SKM-1 treated with dmso at 0.1 percent for 144 hours (cell line): ENCODE results near the gene FADS2.

ENCODE experiments used
- DNase-seq: peaks from one replicate; lab custom pipeline; 2025; ENCODE audit not compliant: unreplicated experiment; lab: John Stamatoyannopoulos, UW

FADS2 gene

GRCh38 chr11:61827571-61828378 is at the start of gene FADS2:
Gene FADS2, plus strand, starts transcription at chr11:61828300. Its CDS starts 91 bp downstream, at chr11:61828391.
- peak; percentile 79 for DNase-seq

GRCh38 chr11:61778357-61778886 is 49.7 kb upstream of the FADS2 start:
- DNase-seq = no peak

GRCh38 chr11:61778920-61779650 is 49.0 kb upstream of the FADS2 start:
- no peak for DNase-seq

- DNase-seq = no peak
Measured at GRCh38 chr11:61779666-61780525, 48.2 kb upstream of the FADS2 start.

- DNase-seq = no peak
Measured at GRCh38 chr11:61780581-61781162, 47.4 kb upstream of the FADS2 start.

- no peak for DNase-seq
Measured at GRCh38 chr11:61781585-61781984, 46.5 kb upstream of the FADS2 start.

GRCh38 chr11:61782299-61782698 is 45.8 kb upstream of the FADS2 start:
- no peak for DNase-seq

- no peak for DNase-seq
Measured at GRCh38 chr11:61782841-61783240, 45.3 kb upstream of the FADS2 start.

- no peak for DNase-seq
Measured at GRCh38 chr11:61783717-61784505, 44.2 kb upstream of the FADS2 start.

- DNase-seq = no peak
Measured at GRCh38 chr11:61784506-61784805, 43.6 kb upstream of the FADS2 start.

- DNase-seq = no peak
Measured at GRCh38 chr11:61785837-61786402, 42.2 kb upstream of the FADS2 start.

- DNase-seq = peak; percentile 31
Measured at GRCh38 chr11:61787928-61788491, 40.1 kb upstream of the FADS2 start.

- peak; percentile 10 for DNase-seq
Measured at GRCh38 chr11:61791737-61792309, 36.3 kb upstream of the FADS2 start.

- DNase-seq = peak; percentile 94
Measured at GRCh38 chr11:61792310-61793082, 35.6 kb upstream of the FADS2 start, which contains the start of the genes FEN1 and TMEM258. Gene FEN1, plus strand, starts transcription at chr11:61792911. Its CDS starts 2,451 bp downstream, at chr11:61795362. Gene TMEM258, minus strand, starts transcription at chr11:61792599. Its CDS starts 41 bp downstream, at chr11:61792558.

GRCh38 chr11:61793083-61793828 is 34.8 kb upstream of the FADS2 start:
- DNase-seq = no peak

GRCh38 chr11:61793829-61794204 is 34.3 kb upstream of the FADS2 start:
- no peak for DNase-seq

- no peak for DNase-seq
Measured at GRCh38 chr11:61794579-61794978, 33.5 kb upstream of the FADS2 start.
